ENCODE results near the gene NFIB.

DNA sequence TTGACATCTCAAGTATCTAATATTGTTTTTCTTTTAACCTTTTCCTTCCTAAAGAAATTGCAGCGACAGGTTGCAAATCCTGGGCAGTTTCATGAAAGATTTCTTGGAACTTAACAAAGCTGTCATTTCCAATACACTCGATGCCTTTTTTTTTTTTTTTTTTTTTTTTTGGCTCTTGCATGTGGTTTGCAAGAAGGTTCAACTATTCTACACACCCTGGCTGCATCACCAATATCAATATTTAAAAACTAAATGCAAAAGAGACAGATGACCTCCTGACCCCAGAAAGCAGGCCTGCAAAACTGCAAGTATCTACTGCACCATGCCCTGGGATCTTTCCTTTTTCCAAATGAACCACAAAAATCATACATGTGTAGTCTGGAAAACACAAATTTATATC is 4.4 kb upstream of the NFIB start:
- TF ChIP-seq EZH2phosphoT487 (IDR thresholded peaks at IDR 0.05; ENCODE audit: borderline replicate concordance, low read depth): no peak
- TF ChIP-seq MXI1 (IDR thresholded peaks at IDR 0.05; ENCODE audit: low read depth, low read length): no peak

Data from SK-N-SH (cell line).